NCI-H446 treated with DMSO at 0.1 percent for 48 hours (cell line): ENCODE measurements around the gene PI4KA.
"Not testable (repeated sequence)": the region's sequence is repeated elsewhere in the genome, so short reads cannot be mapped to it uniquely, and the experiment has no call there.

ENCODE experiments used
- DNase-seq: peaks from one replicate; lab custom pipeline; 2025; lab: John Stamatoyannopoulos, UW

Gene PI4KA

DNA sequence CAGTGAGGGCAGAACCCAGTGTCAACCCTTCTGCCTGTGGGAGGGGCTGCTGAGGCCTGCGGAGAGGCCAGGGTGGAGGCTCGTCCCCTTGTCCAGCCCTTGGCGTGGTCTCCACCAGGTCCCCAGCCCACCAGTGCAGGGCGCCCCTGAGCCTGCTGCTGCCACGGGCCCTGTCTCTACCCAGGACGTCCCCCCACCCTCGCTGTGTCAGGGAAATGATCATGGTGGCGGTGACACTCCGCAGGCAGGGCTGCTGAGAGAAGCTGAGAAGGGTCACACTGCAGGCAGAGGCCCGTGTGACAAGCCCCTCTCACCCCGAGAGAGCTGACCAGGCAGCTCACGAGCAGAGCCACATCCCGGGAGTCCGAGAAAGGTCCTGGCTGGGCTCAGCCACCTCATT is 164.4 kb downstream of the PI4KA start:
- not testable (repeated sequence) for DNase-seq

DNA sequence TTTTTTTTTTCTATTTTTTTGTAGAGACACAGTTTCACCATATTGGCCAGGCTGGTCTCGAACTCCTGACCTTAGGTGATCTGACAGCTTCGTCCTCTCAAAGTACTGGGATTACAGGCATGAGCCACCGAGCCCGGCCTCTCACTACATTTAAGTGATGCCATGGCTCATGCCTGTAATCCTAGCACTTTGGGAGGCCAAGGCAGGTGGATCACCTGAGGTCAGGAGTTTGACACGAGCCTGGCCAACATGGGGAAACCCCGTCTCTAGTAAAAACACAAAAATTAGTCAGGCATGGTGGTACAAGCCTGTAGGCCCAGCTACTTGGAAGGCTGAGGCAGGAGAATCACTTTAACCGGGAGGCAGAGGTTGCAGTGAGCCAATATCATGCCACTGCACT is 165.7 kb downstream of the PI4KA start:
- not testable (repeated sequence) for DNase-seq

DNA sequence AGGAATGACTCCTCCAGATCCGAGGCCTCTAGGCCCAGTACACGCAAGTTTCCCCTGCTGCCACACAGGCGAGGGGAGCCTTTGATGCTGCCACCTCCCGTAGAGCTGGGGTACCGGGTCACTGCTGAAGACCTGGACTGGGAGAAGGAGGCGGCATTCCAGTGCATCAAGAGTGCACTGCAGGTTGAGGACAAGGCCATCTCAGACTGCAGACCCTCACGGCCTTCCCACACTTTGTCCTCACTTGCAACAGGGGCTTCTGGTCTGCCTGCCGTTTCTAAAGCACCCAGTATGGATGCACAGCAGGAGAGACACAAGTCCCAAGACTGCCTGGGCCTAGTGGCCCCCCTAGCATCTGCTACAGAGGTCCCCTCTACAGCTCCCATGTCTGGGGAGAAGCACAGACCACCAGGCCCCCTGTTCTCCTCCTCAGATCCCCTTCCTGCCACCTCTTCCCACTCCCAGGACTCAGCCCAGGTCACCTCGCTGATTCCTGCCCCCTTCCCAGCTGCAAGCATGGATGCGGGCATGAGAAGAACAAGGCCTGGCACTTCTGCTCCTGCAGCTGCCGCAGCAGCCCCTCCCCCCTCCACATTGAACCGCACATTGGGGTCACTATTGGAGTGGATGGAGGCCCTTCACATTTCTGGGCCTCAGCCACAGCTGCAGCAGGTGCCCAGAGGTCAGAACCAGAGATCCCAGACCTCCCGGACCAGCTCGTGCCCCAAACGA is 167.9 kb downstream of the PI4KA start:
- not testable (repeated sequence) for DNase-seq

DNA sequence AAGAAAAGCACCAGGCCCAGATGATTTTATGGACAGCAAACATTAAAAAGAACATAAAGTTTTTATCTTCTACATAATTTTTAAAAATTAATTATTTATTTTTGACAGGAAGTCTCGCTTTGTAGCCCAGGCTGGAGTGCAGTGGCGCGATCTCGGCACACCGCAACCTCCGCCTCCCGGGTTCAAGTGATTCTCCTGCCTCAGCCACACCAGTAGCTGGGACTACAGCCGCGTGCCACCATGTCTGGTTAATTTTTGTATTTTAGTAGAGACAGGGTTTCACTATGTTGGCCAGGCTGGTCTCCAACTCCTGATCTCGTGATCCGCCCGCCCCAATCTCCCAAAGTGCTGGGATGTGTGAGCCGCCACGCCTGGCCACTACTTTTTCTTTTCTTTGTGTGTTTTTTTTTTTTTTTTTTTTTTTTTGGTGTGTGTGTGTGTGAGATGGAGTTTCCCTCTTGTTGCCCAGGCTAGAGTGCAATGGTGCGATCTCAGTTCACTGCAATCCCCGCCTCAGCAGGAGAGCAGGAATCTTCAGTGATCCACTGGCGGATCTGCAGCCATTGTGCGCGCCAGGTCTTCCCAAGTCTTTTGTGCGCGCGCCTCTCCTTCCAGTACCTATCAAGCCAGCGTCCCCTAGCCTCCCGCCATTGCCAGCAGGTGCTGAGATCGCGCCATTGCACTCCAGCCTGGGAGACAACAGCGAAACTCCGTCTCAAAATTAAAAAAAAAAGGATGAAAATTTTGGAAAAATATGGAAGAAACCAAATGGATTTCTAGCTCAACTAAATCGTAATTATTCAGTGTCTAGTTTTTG is 171.0 kb downstream of the PI4KA start:
- not testable (repeated sequence) for DNase-seq

DNA sequence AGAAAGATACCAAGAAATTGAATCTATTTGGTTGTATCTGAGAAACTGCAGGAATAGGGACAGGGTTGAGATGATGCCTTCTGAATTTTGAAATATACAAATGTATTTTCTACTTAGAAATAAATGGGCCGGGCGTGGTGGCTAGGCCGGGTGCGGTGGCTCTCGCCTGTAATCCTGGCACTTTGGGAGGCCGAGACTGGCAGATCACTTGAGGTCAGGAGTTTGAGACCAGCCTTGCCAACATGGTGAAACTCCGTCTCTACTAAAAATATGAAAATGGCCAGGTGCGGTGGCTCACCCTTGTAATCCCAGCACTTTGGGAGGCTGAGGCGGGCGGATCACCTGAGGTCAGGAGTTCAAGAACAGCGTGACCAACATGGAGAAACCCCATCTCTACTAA is 172.8 kb downstream of the PI4KA start:
- DNase-seq = not testable (repeated sequence)

DNA sequence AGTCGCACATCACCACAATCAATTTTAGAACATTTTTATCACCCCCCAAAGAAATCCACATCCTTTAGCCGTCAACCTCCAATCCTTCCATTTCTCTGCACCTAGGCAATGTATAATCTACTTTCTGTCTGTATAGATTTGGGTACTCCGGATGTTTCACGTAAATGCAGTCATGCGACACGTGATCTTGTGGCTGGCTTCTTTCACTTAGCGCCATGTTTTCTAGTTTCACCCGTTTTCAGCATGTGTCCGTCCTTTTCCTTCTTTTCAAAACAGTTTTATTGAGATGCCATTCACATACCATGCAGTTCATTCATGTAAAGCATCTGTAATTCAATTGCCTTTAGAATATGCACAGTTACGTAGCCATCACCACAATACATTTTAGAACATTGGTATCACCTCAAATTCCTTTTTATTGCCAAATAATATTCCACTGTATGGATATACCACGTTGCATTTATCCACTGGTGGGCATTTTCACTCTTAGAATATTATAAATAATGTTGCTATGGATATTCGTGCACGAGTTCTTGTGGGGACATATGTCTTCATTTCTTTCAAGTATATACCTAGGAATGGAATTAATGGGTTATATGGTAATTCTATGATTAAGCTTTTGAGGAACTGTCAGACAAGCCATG is 179.7 kb downstream of the PI4KA start:
- DNase-seq = not testable (repeated sequence)

DNA sequence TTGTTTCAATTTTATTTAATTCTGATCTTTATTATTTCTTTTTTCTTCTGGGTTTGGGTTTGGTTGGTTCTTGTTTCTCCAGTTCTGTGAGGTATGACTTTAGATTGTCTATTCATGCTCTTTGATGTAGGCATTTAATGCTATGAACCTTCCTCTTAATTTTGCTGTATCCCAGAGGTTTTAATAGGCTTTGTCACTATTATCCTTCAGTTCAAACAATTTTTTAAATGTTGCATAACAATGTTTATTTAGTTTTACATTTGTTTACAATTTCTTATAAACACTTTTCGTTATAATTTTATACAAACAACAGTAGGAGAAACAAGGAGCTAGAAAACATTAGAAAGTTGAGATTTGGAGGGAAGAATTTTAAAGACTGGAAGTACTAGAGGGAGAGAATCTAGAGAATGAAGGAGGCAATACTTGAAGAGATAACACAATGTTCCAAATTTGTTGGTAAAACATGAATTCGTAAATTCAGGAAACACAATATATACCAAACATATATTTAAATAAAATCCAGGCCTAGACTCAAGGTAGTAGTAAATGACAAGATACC is 180.8 kb downstream of the PI4KA start:
- no peak for DNase-seq

DNA sequence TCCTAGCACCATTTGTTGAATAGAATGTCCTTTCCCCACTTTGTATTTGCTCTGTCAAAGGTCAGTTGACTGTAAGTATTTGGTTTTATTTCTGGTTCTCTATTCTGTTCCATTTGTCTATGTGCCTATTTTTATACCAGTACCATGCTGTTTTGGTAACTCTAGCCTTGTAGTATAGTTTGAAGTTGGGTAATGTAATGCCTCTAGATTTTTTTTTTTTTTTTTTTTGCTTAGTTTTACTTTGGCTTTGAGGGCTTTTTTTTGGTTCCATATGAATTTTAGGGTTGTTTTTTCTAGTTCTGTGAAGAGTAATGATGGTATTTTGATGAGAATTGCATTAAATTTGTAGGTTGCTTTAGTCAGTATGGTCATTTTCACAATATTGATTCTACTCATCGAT is 183.0 kb downstream of the PI4KA start:
- DNase-seq = not testable (repeated sequence)

DNA sequence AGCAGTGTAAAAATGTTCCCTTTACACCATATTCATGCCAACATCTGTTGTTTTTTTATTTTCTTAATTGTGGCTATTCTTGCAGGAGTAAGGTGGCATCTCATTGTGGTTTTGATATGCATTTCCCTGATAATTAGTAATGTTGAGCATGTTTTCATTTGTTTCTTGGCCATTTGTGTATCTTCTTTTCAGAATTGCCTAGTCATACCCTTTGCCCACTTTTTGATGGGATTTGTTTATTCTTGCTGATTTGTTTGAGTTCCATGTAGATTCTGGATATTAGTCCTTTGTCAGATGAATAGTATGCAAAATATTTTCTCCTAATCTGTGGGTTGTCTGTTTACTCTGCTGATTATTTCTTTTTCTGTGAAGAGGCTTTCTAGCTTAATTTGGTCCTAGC is 183.6 kb downstream of the PI4KA start:
- no peak for DNase-seq

DNA sequence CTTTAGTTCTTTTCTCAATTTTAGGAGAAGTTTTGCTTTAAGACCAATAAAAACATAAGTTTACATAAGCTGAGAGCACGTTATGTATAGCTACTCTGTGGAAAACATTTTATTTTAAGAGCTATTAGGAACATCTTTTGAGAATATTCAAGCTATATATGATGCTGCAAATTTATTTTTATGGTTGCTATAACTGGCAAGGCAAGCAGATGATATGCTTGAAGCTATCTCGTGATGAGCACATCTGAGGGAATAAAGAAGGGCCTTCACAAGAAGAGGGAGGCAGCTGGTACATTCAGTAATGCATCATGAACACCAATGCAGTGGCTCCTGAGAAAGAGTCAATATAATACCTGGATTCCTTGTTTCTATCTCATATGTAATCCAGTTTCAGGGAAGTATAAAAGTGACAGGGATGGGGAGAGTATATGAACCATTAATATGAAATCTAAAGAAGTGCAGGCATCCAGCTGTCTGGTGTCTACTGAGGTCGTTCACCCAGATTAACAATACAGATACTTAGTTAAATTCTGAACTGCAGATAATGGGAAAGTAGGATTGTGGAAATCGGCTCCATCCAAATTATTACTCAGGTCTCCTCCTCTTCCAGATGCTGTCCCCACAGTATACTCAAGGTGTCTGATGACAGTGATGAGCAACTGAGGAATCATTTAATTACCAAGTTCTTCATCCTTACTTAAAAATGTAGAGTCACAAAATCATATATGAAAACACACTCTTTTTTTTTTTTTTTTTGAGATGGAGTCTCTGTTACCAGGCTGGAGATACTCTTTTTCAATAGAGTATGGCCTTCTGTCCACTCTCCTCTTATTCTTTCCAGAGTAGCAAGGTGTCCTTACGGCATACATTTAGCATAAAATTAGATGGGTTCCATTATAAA is 185.1 kb downstream of the PI4KA start:
- no peak for DNase-seq

DNA sequence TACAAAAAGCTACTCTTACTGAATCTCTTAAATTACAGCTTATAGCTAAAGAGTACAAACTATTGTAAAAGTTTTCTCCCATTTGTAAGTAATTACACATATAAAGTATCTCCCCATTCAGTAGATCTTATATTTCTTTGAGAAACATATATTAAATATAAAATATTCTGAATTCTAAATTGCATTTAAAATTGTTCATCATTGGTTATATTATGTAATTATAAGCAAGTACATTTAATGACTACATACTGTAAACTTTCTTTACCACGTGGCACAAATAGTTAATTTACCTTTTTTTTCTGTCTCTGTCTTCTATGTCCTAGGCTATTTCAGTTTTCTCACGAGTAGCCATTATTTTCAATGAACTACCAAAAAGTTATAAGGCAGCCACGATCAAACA is 185.9 kb downstream of the PI4KA start:
- no peak for DNase-seq

DNA sequence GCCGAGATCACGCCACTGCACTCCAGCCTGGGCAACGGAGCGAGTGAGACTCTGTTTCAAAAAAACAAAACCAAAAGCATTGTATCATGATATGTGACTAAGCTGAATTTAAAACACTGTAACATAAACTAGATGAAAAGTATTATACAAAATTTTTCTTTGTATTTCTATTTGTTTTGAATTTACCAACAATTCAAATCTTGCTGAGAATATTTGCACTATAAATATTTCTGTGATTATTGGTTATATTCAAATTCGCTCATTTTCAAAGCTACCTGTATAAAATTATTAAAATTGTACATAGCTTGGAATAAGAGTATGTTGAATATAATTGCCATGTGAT is 186.6 kb downstream of the PI4KA start:
- no peak for DNase-seq

DNA sequence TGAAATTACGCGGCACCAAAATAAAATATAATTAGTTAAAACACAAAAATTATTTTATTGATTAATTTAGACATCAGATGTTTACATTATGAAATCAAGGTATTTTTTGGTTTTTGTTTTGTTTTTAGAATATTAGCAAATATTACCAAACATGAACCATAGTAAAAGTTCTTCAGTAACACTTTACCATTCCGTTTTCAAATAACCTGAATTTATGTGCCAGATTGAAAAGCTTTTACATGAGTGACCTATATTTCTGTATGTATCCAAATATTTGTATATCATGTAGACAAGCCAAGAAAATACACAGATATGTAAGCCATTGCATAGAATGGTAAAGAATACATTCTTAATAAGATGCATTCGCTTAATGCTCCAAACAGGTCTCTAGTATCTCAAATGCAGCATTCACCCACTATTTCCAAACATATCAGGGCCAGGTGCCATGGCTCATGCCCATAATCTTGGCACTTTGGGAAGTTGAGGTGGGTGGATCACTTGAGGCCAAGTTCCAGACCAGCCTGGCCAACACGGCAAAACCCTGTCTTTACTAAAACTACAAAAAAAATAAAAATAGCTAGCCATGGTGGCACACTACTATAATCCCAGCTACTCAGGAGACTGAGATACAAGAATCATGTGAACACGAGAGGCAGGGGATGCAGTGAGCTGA is 187.1 kb downstream of the PI4KA start:
- no peak for DNase-seq

DNA sequence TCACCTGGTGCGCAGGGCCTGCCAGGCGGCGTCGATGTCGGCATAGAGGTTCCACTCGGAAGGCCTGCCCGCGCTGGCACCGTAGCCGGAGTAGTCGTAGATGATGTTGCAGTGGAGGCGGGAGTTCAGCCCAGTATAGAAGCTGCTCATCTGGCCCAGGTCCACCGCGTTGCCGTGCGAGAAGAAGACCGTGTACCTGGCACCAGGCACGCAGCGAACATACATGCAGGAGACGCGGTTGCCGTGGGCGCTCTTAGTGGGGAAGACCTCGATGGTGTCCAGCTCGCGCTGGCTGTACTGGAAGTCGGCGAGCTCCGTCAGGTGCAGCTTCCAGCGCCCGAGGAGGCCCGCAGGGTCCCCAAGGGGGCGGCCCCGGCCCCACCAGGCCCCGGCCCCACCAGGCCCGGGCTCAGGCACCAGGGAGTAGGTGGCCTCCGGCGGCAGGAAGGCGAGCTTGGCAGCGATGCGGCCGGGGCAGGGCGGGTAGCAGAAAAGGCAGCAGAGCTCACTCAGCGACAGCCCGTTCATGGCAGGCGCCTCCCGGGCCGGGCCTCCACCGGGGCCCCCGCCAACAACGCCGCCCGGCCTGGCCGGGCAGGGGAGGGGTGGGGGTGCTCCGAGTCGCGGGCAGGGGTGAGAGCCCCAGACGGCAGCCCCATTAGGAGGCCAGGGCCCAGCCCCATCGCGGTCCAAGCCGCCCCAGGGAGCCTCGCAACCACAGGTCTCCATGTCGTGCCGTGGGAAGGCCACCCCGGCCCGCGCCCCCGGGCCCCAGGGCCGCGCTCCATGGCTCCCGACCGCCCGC is 188.0 kb downstream of the PI4KA start:
- not testable (repeated sequence) for DNase-seq

DNA sequence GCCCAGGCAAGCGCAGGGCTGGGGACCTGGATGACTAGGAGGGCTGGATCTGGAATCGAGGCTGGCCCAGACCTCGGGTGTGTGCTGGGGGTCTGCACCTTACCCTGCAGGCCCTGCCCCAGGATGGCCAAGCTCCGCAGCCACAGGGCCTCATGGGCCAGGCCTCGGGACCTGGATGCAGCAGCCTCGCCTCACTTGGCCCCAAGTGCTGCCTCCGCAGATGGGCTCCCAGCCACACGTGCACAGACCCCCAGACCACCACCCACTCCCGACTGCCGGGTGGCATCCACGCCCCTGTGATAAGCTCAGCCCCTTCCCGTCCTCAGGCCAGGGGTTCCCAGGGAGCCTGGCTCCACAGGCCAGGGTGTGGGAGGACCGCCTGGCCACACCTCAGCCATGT is 188.7 kb downstream of the PI4KA start:
- DNase-seq = not testable (repeated sequence)

DNA sequence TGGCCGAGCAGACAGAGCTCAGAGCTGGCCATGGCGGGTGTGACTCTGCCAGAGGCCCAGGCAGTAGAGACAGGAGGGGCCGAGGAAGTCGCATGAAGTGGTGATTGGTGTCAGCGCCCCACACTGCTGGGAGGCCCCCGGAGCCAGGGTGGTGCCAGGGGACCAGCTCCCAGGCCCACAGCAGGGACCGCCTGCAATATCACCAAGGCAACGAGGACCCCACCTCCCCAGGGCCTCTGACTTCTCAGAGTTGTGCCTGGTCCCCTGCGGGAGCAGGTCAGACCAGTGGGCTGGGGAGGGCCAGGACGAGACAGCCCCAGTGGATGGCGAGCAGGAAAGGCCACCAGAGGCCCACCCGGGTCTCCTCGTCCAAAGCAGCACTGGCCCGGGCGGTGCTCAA is 189.1 kb downstream of the PI4KA start:
- DNase-seq = not testable (repeated sequence)

DNA sequence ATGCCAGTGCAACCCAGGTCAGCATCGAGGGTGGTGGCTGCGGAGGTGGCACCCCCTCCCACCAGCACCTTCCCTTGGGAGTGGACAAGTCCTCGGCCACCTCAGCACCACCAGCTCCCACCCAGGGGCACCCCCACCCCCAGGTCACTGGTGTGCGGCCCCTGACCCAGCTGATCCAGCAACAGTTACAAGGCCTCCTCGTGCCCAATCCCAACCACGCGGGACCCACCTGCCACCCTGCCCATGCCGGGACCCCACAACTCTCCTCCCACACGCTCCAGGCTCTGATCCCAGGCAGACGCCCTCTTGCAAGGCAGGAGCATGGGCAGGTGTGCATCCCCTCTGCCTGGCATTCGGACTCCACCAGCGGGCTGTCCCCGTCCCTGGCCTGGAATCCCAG is 189.8 kb downstream of the PI4KA start:
- DNase-seq = not testable (repeated sequence)

DNA sequence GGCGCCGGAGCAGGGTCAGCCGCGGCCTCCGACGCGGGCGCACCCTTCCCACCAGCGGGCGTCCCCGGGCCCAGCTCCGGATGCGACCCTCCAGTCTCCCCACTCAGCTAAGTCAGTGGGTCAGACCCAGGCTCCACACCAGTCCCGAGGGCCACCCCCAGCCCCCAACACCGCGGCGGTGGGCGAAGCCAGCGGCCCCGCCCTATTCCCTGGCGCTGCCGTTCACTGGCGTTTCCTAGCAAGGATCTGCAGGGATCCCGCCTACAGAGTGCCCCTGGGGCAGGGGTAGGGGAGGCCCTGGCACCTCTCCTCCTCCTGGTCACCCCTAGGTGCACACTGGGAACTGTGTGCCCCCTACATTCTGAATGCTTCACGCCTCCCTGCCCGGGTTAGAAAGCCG is 190.4 kb downstream of the PI4KA start:
- not testable (repeated sequence) for DNase-seq

DNA sequence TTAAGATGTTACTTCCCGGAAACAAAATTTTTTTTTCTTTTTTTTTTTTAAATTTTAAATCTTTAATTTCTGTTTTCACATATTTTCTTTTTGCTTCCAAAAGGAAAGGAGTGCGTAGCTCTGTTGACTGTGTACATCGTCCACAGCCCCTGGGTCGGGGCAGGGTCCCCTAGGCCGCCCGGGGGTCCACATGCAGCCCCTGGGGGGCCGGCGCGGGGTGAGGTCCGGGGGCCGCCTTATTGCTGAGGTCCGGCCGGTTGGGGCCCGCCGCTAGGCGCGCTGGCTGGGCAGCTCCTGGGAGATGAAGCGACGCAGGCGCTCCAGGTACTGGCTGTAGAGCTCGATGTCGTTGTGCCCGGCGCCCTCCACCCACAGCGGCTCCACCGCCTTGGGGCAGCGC is 191.1 kb downstream of the PI4KA start:
- not testable (repeated sequence) for DNase-seq

DNA sequence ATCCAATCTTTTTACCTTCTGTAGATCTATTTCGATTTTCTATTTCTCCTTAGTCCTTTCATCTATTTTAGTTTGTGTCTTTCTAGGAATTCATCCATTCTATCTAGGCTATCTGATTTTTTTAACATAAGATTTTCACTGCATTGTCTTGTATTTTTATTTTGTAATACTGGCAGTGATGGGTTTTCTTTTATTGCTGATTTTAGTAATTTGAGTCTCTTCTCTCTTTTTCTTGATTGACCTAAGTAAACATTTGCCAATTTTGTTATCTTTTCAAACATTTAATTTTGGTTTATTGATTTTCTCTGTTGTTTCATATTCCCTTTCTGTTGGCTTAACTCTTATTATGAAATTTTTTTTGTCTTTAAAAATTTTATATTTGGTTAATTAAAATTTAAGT is 192.1 kb downstream of the PI4KA start:
- DNase-seq = no peak
